HepG2 (cell line): ENCODE results near the gene CYTH1. TPM values are rescaled to one million over a fixed set of nuclear protein-coding genes. Genes with fewer than 3 reads are reported as not detected.

Experiments used
- ARNTL ChIP-seq: sonication (generic); formaldehyde crosslinking; IDR thresholded peaks from 2 replicates; pipeline ENCODE4 v1.4.0; 2020; ENCODE audit warnings: mild to moderate bottlenecking, missing genetic modification reagents
- ATM ChIP-seq: fragments of 450-650 bp; IDR thresholded peaks from 2 replicates; pipeline ENCODE4 v1.7.1; 2017; ENCODE audit warnings: mild to moderate bottlenecking, borderline replicate concordance
- HDAC1 ChIP-seq: sonication (generic); formaldehyde crosslinking; IDR thresholded peaks from 2 replicates; pipeline ENCODE4 v1.5.1; 2020; ENCODE audit warnings: mild to moderate bottlenecking, missing genetic modification reagents
- HNRNPH1 ChIP-seq: fragments of 200-400 bp; formaldehyde crosslinking; optimal IDR thresholded peaks from 2 replicates; pipeline ENCODE3; 2017; ENCODE audit warnings: mild to moderate bottlenecking, low read depth, low read length
- ISL2 ChIP-seq: sonication (generic); formaldehyde crosslinking; IDR thresholded peaks from 2 replicates; pipeline ENCODE4 v1.5.0; 2020; ENCODE audit warnings: missing genetic modification reagents
- NFRKB ChIP-seq: fragments of 450-650 bp; IDR thresholded peaks from 2 replicates; pipeline ENCODE4 v1.6.1; 2017
- PHB2 ChIP-seq: fragments of 450-650 bp; IDR thresholded peaks from 2 replicates; pipeline ENCODE4 v1.6.1; 2018; ENCODE audit not compliant: partially characterized antibody
- RFX3 ChIP-seq: IDR thresholded peaks from 2 replicates; pipeline ENCODE4 v1.6.1; 2016; ENCODE audit warnings: missing biosample characterization, missing genetic modification reagents
- TP53 ChIP-seq: sonication (generic); formaldehyde crosslinking; conservative IDR thresholded peaks from 2 replicates; pipeline ENCODE4 v1.4.0; 2020; ENCODE audit warnings: missing genetic modification reagents
- ZFP36 ChIP-seq: fragments of 150-350 bp; IDR thresholded peaks from 2 replicates; pipeline ENCODE4 v1.6.1; 2018; ENCODE audit warnings: borderline replicate concordance, low read length, low read depth; ENCODE audit not compliant: partially characterized antibody
- ZMYM3 ChIP-seq: sonication (generic); formaldehyde crosslinking; IDR thresholded peaks from 2 replicates; pipeline ENCODE4 v1.5.1; 2020; ENCODE audit warnings: mild to moderate bottlenecking, missing genetic modification reagents
- ZNF253 ChIP-seq: sonication (generic); formaldehyde crosslinking; IDR thresholded peaks from 2 replicates; pipeline ENCODE4 v1.8.0; 2022; ENCODE audit warnings: mild to moderate bottlenecking, missing genetic modification reagents, borderline replicate concordance
- ZNF337 ChIP-seq: sonication (generic); formaldehyde crosslinking; IDR thresholded peaks from 2 replicates; pipeline ENCODE4 v1.5.1; 2020; ENCODE audit warnings: missing genetic modification reagents, low read depth, mild to moderate bottlenecking, borderline replicate concordance
- ZNF570 ChIP-seq: sonication (generic); formaldehyde crosslinking; IDR thresholded peaks from 2 replicates; pipeline ENCODE4 v1.4.0; 2020; ENCODE audit warnings: mild to moderate bottlenecking, missing genetic modification reagents, borderline replicate concordance
- polyA plus RNA-seq, 8 experiments: library from polyadenylated mRNA; depleted of rRNA in 3 of 8; stranded (reverse) in 7 of 8; unstranded in 1 of 8; fragments of >200 nt; fragmentation: Illumina TruSeq in 4 of 8; extraction: Trizol in 4 of 8; gene quantifications; 2 replicates each; pipeline versions ENCODE4 v1.2.1 to v1.2.3, GENCODE V29; 2011 to 2016; ENCODE audit warnings: low read depth in 4 of 8, missing spikeins in 1 of 8, mixed read lengths in 1 of 8; ENCODE audit not compliant: insufficient read depth in 1 of 8
- total RNA-seq, 5 experiments: library from RNA; depleted of rRNA; stranded (reverse); fragments of >200 nt; fragmentation: Illumina TruSeq; extraction: Trizol; gene quantifications; 2 replicates each; pipeline ENCODE4 v1.2.3, GENCODE V29; 2016; ENCODE audit warnings: low read depth in 1 of 5
- TF ChIP-seq, protein P1 (sequence below): sonication (generic); formaldehyde crosslinking; IDR thresholded peaks from 2 replicates; pipeline ENCODE4 v1.9.0; 2022; ENCODE audit warnings: missing genetic modification reagents, mild to moderate bottlenecking, borderline replicate concordance
- TF ChIP-seq, protein P2 (sequence below): sonication (generic); formaldehyde crosslinking; IDR thresholded peaks from 2 replicates; pipeline ENCODE4 v1.4.0; 2020; ENCODE audit warnings: missing genetic modification reagents
- TF ChIP-seq, protein P3 (sequence below): sonication (generic); formaldehyde crosslinking; IDR thresholded peaks from 2 replicates; pipeline ENCODE4 v1.8.1; 2023; ENCODE audit warnings: mild to moderate bottlenecking, moderate library complexity, missing genetic modification reagents
- TF ChIP-seq, protein P4 (sequence below): IDR thresholded peaks from 2 replicates; pipeline ENCODE4 v1.6.1; 2016

CYTH1 gene
- total and polyA plus RNA-seq, 2 of the 13 experiments (the other 11 are each of a cell fraction or from before 2014, with no cell fraction given): 20.1 to 48.9 TPM

DNA sequence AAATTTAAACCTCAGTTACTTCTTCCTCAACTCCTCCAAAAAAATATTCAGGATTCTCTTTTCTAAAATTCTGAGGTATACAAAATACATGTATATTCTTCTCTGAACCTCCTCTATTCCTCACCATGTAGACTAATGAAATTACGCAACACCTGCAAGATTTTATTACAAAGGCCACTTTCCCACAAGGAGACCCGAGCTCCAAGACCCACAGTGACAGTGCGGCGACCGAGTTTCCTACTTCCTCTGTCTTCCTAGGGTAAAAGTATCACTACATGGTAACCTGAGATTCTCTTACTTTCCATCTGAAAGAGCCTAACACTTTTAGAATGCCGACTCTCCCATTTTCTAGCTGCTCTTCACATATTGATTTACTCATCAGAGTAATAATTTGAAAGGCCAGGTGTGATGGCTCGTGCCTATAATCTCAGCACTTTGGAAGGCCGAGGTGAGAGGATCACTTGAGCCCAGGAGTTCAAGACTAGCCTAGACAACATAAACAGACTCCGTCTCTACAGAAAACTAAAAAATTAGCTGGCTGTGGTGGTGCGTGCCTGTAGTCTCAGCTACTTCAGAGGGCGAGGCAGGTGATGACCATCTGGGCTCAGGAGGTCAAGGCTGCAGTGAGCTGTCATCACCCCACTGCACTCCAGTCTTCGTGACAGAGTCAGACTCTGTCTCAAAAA, 35.7 kb downstream of the CYTH1 start (continued):
- TF ChIP-seq, protein P1, sequence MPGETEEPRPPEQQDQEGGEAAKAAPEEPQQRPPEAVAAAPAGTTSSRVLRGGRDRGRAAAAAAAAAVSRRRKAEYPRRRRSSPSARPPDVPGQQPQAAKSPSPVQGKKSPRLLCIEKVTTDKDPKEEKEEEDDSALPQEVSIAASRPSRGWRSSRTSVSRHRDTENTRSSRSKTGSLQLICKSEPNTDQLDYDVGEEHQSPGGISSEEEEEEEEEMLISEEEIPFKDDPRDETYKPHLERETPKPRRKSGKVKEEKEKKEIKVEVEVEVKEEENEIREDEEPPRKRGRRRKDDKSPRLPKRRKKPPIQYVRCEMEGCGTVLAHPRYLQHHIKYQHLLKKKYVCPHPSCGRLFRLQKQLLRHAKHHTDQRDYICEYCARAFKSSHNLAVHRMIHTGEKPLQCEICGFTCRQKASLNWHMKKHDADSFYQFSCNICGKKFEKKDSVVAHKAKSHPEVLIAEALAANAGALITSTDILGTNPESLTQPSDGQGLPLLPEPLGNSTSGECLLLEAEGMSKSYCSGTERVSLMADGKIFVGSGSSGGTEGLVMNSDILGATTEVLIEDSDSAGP (CRISPR knock-in tag): no peak
- TF ChIP-seq TP53 (no peak), ZFP36 (no peak), ARNTL (CRISPR knock-in tag) (no peak), HDAC1 (peak; percentile 35; the same call in 1 of the 2 replicates), NFRKB (no peak), ZNF570 (CRISPR knock-in tag) (no peak), ISL2 (CRISPR knock-in tag) (no peak), RFX3 (CRISPR knock-in tag) (no peak), ZNF337 (CRISPR knock-in tag) (0 out of 2 replicates have a peak, but pooled peaks have one; percentile 36), PHB2 (no peak), ZNF253 (CRISPR knock-in tag) (no peak), ZMYM3 (CRISPR knock-in tag) (peak; percentile 34), HNRNPH1 (no peak), ATM (no peak)
- TF ChIP-seq, protein P2, sequence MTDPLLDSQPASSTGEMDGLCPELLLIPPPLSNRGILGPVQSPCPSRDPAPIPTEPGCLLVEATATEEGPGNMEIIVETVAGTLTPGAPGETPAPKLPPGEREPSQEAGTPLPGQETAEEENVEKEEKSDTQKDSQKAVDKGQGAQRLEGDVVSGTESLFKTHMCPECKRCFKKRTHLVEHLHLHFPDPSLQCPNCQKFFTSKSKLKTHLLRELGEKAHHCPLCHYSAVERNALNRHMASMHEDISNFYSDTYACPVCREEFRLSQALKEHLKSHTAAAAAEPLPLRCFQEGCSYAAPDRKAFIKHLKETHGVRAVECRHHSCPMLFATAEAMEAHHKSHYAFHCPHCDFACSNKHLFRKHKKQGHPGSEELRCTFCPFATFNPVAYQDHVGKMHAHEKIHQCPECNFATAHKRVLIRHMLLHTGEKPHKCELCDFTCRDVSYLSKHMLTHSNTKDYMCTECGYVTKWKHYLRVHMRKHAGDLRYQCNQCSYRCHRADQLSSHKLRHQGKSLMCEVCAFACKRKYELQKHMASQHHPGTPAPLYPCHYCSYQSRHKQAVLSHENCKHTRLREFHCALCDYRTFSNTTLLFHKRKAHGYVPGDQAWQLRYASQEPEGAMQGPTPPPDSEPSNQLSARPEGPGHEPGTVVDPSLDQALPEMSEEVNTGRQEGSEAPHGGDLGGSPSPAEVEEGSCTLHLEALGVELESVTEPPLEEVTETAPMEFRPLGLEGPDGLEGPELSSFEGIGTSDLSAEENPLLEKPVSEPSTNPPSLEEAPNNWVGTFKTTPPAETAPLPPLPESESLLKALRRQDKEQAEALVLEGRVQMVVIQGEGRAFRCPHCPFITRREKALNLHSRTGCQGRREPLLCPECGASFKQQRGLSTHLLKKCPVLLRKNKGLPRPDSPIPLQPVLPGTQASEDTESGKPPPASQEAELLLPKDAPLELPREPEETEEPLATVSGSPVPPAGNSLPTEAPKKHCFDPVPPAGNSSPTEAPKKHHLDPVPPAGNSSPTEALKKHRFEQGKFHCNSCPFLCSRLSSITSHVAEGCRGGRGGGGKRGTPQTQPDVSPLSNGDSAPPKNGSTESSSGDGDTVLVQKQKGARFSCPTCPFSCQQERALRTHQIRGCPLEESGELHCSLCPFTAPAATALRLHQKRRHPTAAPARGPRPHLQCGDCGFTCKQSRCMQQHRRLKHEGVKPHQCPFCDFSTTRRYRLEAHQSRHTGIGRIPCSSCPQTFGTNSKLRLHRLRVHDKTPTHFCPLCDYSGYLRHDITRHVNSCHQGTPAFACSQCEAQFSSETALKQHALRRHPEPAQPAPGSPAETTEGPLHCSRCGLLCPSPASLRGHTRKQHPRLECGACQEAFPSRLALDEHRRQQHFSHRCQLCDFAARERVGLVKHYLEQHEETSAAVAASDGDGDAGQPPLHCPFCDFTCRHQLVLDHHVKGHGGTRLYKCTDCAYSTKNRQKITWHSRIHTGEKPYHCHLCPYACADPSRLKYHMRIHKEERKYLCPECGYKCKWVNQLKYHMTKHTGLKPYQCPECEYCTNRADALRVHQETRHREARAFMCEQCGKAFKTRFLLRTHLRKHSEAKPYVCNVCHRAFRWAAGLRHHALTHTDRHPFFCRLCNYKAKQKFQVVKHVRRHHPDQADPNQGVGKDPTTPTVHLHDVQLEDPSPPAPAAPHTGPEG (CRISPR knock-in tag): no peak
- TF ChIP-seq, protein P3, sequence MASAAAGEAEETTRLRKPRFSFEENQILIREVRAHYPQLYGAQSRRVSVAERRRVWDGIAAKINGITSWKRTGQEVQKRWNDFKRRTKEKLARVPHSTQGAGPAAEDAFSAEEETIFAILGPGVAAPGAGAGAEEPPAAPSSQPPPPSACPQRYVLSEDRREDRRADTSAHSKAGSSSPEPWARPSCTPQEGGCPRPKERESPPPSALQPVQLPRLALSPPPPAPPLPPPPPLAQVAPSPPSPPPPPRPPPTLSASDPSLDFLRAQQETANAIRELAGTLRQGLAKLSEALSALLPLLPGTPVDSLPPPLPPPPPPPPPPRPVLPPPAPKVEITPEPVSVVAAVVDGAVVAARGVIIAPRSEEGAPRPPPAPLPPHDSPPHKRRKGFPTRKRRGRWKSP (CRISPR knock-in tag): no peak; the same call in 1 of the 2 replicates
- TF ChIP-seq, protein P4, sequence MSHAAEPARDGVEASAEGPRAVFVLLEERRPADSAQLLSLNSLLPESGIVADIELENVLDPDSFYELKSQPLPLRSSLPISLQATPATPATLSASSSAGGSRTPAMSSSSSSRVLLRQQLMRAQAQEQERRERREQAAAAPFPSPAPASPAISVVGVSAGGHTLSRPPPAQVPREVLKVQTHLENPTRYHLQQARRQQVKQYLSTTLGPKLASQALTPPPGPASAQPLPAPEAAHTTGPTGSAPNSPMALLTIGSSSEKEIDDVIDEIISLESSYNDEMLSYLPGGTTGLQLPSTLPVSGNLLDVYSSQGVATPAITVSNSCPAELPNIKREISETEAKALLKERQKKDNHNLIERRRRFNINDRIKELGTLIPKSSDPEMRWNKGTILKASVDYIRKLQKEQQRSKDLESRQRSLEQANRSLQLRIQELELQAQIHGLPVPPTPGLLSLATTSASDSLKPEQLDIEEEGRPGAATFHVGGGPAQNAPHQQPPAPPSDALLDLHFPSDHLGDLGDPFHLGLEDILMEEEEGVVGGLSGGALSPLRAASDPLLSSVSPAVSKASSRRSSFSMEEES: no peak
